Thoracic aorta (tissue), 2 donors: ENCODE results near the gene FAM177A1. TPM values are rescaled to one million over a fixed set of nuclear protein-coding genes. Genes with fewer than 3 reads are reported as not detected.
"Not testable (repeated sequence)": the region's sequence is repeated elsewhere in the genome, so short reads cannot be mapped to it uniquely, and the experiment has no call there.

ENCODE experiments used
- ATAC-seq: fragments of 150-250 bp; one replicate; pipeline ENCODE4 v1.8.0; 2017; ENCODE audit warnings: low read depth; ENCODE audit not compliant: insufficient number of reproducible peaks, low FRiP score
- DNase-seq: peaks from one replicate; pipeline ENCODE4 v3.0.0-alpha.2; 2020; ENCODE audit warnings: low spot score
- H3K27ac ChIP-seq, 2 donors: fragments of 200-600 bp; sonication (generic); 1 replicate in 1 of 2; 2 replicates in 1 of 2; pipeline ENCODE4 v1.5.1; 2016; ENCODE audit warnings: mild to moderate bottlenecking in 2 of 2, moderate library complexity in 2 of 2
- H3K27me3 ChIP-seq: fragments of 200-600 bp; sonication (generic); replicated peaks from 2 replicates; pipeline ENCODE4 v1.6.0; 2016; ENCODE audit warnings: mild to moderate bottlenecking; ENCODE audit not compliant: insufficient read depth
- H3K36me3 ChIP-seq: fragments of 200-600 bp; sonication (generic); one replicate; pipeline ENCODE4 v1.5.1; 2016
- H3K4me1 ChIP-seq, 2 donors: fragments of 200-600 bp; sonication (generic); 1 replicate in 1 of 2; 2 replicates in 1 of 2; pipeline versions ENCODE4 v1.5.1 to v1.6.0; 2016; ENCODE audit warnings: low read depth in 2 of 2, mild to moderate bottlenecking in 1 of 2; ENCODE audit not compliant: control insufficient read depth in 1 of 2
- H3K4me3 ChIP-seq: fragments of 200-600 bp; sonication (generic); 2 replicates; pipeline ENCODE4 v1.5.1; 2016; ENCODE audit warnings: mild to moderate bottlenecking
- H3K9me3 ChIP-seq: fragments of 200-600 bp; sonication (generic); 2 replicates; pipeline ENCODE4 v1.5.1; 2016
- CTCF ChIP-seq: fragments of 200-600 bp; sonication (generic); IDR thresholded peaks from one replicate; pipeline ENCODE4 v1.5.1; 2019; ENCODE audit warnings: antibody characterized with exemption
- total RNA-seq, 2 donors: library from RNA; depleted of rRNA; stranded (reverse); fragments of >200 nt; gene quantifications; one replicate each; pipeline versions ENCODE4 v1.1.0 to v1.2.3, GENCODE V29; 2016

The FAM177A1 gene
- total RNA-seq, 2 donors from 2014 or later = 60.0 to 73.8 TPM

GRCh38 chr14:35083530-35084150 lies 37.6 kb downstream of the FAM177A1 start:
- Histone ChIP-seq H3K36me3 (peaks cover 41% of the 10 kb centered on the region), H3K4me1 (no peaks in the 10 kb centered on the region), H3K4me3 (no peak overlapping the region), H3K27ac (no peak overlapping the region), H3K9me3 (no peaks in the 10 kb centered on the region), H3K27me3 (no peaks in the 10 kb centered on the region)
- no peak for TF ChIP-seq CTCF
- DNase-seq (no peak), ATAC-seq (no peak)

- Histone ChIP-seq H3K9me3 (no peaks in the 10 kb centered on the region), H3K4me1 (no peaks in the 10 kb centered on the region), H3K27me3 (no peaks in the 10 kb centered on the region), H3K4me3 (no peak overlapping the region), H3K36me3 (peaks cover 27% of the 10 kb centered on the region), H3K27ac (no peak overlapping the region)
- DNase-seq (no peak), ATAC-seq (no peak)
- no peak for TF ChIP-seq CTCF
Observed at GRCh38 chr14:35085441-35085840, 39.4 kb downstream of the FAM177A1 start.

DNA sequence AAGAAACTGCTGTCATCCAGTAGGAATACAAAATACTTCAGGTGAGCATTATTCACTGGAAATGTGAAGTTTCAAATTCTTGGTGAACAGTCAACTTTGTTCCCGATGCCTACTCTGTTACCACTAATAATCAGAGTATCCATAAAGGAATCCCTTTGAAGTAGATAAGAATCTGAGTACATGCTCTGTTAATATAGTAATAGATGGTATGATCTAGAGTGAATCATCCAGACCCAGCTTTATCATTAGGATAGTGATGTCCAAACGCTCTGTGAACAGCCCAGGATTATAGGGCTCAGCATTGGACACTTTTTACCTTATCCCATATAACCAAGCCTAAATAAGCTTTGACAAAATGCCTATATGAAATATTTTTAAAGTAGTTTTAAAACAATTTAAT lies 42.4 kb downstream of the FAM177A1 start:
- no peak overlapping the region for H3K4me3 ChIP-seq
- H3K27ac ChIP-seq = no peak overlapping the region
- no peaks in the 10 kb centered on the region for H3K27me3 ChIP-seq
- no peaks in the 10 kb centered on the region for H3K9me3 ChIP-seq
- no peaks in the 10 kb centered on the region for H3K4me1 ChIP-seq
- ATAC-seq (no peak), DNase-seq (no peak)
- peaks cover 35% of the 10 kb centered on the region for H3K36me3 ChIP-seq
- TF ChIP-seq CTCF = no peak

DNA sequence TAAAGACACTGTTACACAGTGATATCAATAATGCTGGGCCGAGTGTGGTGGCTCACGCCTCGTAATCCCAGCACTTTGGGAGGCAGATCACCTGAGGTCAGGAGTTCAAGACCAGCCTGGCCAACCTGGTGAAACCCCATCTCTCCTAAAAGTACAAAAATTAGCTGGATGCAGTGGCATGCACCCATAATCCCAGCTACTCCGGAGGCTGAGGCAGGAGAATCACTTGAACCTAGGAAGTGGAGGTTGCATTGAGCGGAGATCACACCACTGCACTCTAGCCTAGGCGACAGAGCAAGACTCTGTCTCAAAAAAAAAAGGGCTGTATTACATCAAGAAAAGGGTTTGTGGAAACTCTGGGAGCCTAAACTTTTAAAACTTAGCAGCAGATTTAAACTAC lies 48.6 kb downstream of the FAM177A1 start:
- H3K27me3 ChIP-seq, H3K4me1 ChIP-seq, H3K9me3 ChIP-seq, H3K27ac ChIP-seq, ATAC-seq, H3K4me3 ChIP-seq, DNase-seq: not testable (repeated sequence)
- H3K36me3 ChIP-seq = peaks cover 50% of the 10 kb centered on the region

DNA sequence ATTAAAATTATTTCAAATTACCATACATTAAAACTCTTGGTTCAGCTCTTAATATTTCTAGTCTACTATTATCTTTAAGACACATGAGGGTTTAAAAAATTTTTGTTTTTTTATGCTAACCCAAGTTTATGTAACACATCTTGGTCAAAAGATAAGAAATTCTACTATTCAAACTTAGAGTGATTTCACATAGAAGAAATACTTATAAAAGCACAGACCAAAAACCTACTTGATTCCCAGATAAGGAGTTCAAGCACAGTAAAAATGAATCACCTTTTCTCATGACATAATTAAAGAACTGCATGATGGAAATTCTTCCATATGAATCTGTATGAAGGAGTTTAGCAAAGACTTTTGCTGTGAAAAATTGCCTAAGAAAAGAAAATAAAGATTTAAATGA lies 61.8 kb downstream of the FAM177A1 start:
- Histone ChIP-seq H3K27ac (no peak overlapping the region), H3K36me3 (peaks cover 45% of the 10 kb centered on the region), H3K27me3 (no peaks in the 10 kb centered on the region), H3K4me1 (peaks cover 0 to 15% of the 10 kb centered on the region in 2 donors), H3K9me3 (no peaks in the 10 kb centered on the region), H3K4me3 (no peak overlapping the region)
- DNase-seq (no peak), ATAC-seq (no peak)
- no peak for TF ChIP-seq CTCF

DNA sequence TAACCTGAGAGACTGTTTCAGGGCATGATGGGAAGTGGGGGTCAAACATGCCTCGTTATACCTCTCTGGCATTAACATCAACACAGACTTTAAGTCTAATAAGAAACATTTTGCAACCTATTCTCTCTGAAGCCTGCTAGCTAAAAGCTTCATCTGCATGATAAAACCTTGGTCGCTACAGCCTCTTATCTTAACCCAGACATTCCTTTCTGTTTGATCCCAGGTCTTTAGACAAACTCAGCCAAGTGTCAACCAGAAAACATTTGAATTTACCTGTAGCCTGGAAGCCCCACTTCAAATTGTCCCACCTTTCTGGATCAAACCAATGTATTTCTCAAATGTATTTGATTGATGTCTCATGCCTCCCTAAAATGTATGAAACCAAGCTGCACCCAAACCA lies 66.6 kb downstream of the FAM177A1 start:
- Histone ChIP-seq H3K27me3 (no peaks in the 10 kb centered on the region), H3K4me3 (no peak overlapping the region), H3K27ac (no peak overlapping the region), H3K9me3 (no peaks in the 10 kb centered on the region), H3K4me1 (no peaks in the 10 kb centered on the region), H3K36me3 (peaks cover 41% of the 10 kb centered on the region)
- TF ChIP-seq CTCF = no peak
- DNase-seq (no peak), ATAC-seq (no peak)
